GM12801 (cell line): ENCODE data around the gene LRRFIP2.

ENCODE experiments used
- CTCF ChIP-seq: IDR thresholded peaks from one replicate; pipeline ENCODE4 v1.5.1; 2011; ENCODE audit warnings: control low read depth; ENCODE audit not compliant: insufficient read length; ENCODE audit errors: extremely low read depth

LRRFIP2 gene

DNA sequence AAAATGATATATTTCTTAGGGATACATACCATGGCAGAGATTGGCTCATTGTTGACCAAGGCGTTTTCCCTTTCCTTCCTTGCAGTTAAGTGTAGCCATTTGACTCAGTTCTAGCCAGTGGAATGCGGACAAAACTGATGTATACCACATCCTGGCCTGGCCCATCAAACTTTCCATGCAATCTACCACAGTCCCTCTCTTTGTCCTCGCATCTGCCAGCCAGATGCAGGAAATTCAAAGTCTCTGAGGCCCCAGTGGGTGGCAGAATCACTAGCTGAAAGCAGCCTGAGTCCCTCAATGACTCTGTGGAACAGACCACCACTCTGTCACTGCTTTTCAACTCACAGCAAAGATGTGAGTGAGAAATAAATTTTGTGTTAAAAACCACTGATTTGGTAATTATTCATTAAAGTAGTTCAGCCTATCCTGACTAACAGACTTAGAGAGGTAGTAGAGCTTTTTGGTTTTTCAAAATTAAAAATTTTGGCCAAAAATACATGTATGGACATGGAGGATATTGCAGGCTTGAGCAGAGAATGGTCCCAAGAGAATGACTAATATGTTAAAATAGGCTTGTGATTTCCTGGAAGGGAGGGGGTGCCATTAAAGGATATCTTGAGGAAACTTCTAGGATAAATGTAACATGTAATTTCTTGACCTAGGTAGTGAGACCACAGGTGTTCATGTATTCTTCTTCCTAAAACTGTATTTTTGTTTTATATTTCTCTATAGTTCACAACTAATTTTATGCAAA lies 10.9 kb downstream of the LRRFIP2 start:
- no peak for TF ChIP-seq CTCF

- no peak for TF ChIP-seq CTCF
These were observed 11.7 kb downstream of the LRRFIP2 start for GRCh38 chr3:37162501-37163245.

GRCh38 chr3:37161351-37161750 lies 13.0 kb downstream of the LRRFIP2 start:
- no peak for TF ChIP-seq CTCF

DNA sequence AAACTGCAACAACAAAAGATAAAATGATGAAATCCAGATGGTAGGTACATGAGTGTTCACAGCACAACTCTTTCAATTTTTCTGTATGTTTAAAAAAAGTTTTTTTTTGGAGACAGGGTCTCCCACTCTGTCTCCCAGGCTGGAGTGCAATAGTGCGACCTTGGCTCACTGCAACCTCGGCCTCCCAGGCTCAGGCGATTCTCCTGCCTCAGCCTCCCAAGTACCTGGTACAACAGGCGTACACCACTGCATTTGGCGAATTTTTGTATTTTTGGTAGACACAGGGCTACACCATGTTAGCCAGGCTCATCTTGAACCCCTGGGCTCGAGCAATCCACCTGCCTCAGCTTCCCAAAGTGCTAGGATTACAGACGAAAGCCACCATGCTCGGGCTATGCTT lies 18.6 kb downstream of the LRRFIP2 start:
- no peak for TF ChIP-seq CTCF

- TF ChIP-seq CTCF = no peak
These were observed 19.6 kb downstream of the LRRFIP2 start for GRCh38 chr3:37154668-37155314.

DNA sequence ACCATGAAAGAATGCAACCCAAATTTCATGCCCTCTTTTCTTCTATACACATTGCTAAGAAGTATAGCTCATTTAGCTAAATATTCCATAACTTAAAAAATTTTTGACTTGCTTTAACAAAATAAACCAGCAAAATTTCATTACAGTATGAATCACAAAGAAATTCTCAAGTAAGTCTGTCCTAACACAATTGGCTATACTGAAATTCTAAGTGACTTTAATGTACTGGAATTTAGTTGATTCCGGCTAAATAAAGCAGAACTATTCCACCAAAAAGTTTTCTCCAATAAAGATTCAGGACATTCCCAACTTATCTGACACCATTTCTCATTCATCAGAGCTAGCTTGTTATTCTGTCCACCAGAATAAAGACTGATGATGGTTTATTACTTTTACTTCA lies 23.8 kb downstream of the LRRFIP2 start:
- TF ChIP-seq CTCF = no peak

DNA sequence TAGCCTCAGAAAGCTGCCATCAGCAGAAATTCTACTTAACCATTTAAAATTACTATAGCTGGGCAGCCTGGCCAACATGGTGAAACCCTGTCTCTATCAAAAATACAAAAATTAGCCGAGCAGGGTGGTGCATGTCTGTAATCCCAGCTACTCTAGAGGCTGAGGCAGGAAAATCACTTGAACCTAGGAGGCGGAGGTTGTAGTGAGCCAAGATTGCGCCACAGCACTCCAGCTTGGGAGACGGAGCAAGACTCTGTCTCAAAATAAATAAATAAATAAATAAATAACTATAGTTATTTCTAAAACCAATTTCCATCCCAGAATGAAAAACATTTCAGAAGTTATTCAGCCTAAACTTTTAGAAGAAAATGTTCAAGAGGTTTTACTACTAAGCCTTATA lies 25.1 kb downstream of the LRRFIP2 start:
- no peak for TF ChIP-seq CTCF
